Calu3 (cell line): ENCODE measurements around the gene SRMS. TPM values are rescaled to one million over a fixed set of nuclear protein-coding genes. Genes with fewer than 3 reads are reported as not detected.

ENCODE experiments used
- BruUV-seq: library from RNA; stranded (reverse); fragments of 400-500 nt; replicated peaks from 2 replicates; lab custom pipeline; 2021; lab: Mats Ljungman, UMichigan
- CTCF ChIA-PET: fragments of 300-600 bp; sonication (Branson Sonifier 250); formaldehyde crosslinking; loops from one replicate; lab custom pipeline; 2022; ENCODE audit warnings: antibody characterized with exemption; lab: Charles Lee
- DNase-seq: peaks from one replicate; pipeline ENCODE4 v3.0.0; 2022
- H3K27ac Mint-ChIP-seq: one replicate; pipeline ENCODE4 v1.8.0; 2022; ENCODE audit warnings: mixed read lengths; ENCODE audit not compliant: unreplicated experiment
- H3K27me3 Mint-ChIP-seq: one replicate; pipeline ENCODE4 v1.8.0; 2022; ENCODE audit warnings: mixed read lengths; ENCODE audit not compliant: unreplicated experiment
- H3K36me3 Mint-ChIP-seq: one replicate; pipeline ENCODE4 v1.8.0; 2022; ENCODE audit warnings: mild to moderate bottlenecking, moderate library complexity, mixed read lengths; ENCODE audit not compliant: insufficient read depth, unreplicated experiment
- H3K4me1 Mint-ChIP-seq: one replicate; pipeline ENCODE4 v1.8.0; 2022; ENCODE audit warnings: mild to moderate bottlenecking, low read depth, mixed read lengths; ENCODE audit not compliant: unreplicated experiment
- H3K4me3 Mint-ChIP-seq: one replicate; pipeline ENCODE4 v1.8.0; 2022; ENCODE audit warnings: mild to moderate bottlenecking, low read depth, moderate library complexity, mixed read lengths; ENCODE audit not compliant: unreplicated experiment
- H3K9me3 Mint-ChIP-seq: one replicate; pipeline ENCODE4 v1.8.0; 2022; ENCODE audit warnings: low read depth, mixed read lengths; ENCODE audit not compliant: unreplicated experiment
- intact Hi-C: fragments of 100-400 bp; cut with micrococcal nuclease; formaldehyde crosslinking; loops from one replicate; pipeline ENCODE4 v1.10.0; 2022; ENCODE audit not compliant: unreplicated experiment
- total RNA-seq: library from RNA; stranded (reverse); gene quantifications from 2 replicates; pipeline ENCODE4 v1.2.3, GENCODE V29; 2022
- TF ChIP-seq, protein P1 (sequence below): fragments of 200-600 bp; IDR thresholded peaks from one replicate; pipeline ENCODE4 v1.8.0; 2022; ENCODE audit warnings: antibody characterized with exemption; ENCODE audit not compliant: unreplicated experiment

The SRMS gene
- total RNA-seq, 1 experiment from 2014 or later = not detected

GRCh38 chr20:63538204-63539091 is 9.1 kb downstream of the SRMS start:
- peak overlapping the region; percentile 84 for H3K27ac Mint-ChIP-seq
- CTCF ChIA-PET = interaction anchor here (0.7 to 3.2 kb wide), 44 partner anchors 8 to 586 kb away, joined by 3 to 37 read pairs (median 5); partner anchors contain the start of genes ARFRP1, GMEB2, HELZ2 and PPDPF
- H3K4me1 Mint-ChIP-seq = peaks cover 58% of the 10 kb centered on the region
- DNase-seq = peak; percentile 97
- H3K9me3 Mint-ChIP-seq = no peaks in the 10 kb centered on the region
- TF ChIP-seq, protein P1, sequence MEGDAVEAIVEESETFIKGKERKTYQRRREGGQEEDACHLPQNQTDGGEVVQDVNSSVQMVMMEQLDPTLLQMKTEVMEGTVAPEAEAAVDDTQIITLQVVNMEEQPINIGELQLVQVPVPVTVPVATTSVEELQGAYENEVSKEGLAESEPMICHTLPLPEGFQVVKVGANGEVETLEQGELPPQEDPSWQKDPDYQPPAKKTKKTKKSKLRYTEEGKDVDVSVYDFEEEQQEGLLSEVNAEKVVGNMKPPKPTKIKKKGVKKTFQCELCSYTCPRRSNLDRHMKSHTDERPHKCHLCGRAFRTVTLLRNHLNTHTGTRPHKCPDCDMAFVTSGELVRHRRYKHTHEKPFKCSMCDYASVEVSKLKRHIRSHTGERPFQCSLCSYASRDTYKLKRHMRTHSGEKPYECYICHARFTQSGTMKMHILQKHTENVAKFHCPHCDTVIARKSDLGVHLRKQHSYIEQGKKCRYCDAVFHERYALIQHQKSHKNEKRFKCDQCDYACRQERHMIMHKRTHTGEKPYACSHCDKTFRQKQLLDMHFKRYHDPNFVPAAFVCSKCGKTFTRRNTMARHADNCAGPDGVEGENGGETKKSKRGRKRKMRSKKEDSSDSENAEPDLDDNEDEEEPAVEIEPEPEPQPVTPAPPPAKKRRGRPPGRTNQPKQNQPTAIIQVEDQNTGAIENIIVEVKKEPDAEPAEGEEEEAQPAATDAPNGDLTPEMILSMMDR = no peak
- peaks cover 55% of the 10 kb centered on the region for H3K36me3 Mint-ChIP-seq
- H3K27me3 Mint-ChIP-seq = peaks cover 4% of the 10 kb centered on the region
- intact Hi-C loops = loop anchor here (2.0 to 5.0 kb wide), 5 partner anchors 39 to 434 kb away; partner anchors contain the start of genes GMEB2 and TPD52L2
- peak overlapping the region; percentile 89 for H3K4me3 Mint-ChIP-seq
- no TSS peak for BruUV-seq

GRCh38 chr20:63537525-63538203 is 9.9 kb downstream of the SRMS start:
- Mint-ChIP-seq H3K27ac (peak overlapping the region; percentile 84), H3K4me1 (peaks cover 60% of the 10 kb centered on the region), H3K9me3 (no peaks in the 10 kb centered on the region), H3K27me3 (no peaks in the 10 kb centered on the region), H3K36me3 (peaks cover 62% of the 10 kb centered on the region), H3K4me3 (peak overlapping the region; percentile 89)
- intact Hi-C loops = loop anchor here (2.0 to 5.0 kb wide), 5 partner anchors 40 to 435 kb away; partner anchors contain the start of genes GMEB2 and TPD52L2
- BruUV-seq = no TSS peak
- DNase-seq = peak; percentile 100
- CTCF ChIA-PET = interaction anchor here (0.7 to 3.2 kb wide), 41 partner anchors 8 to 587 kb away, joined by 3 to 37 read pairs (median 5); partner anchors contain the start of genes ARFRP1, HELZ2, PPDPF and PRPF6
- TF ChIP-seq, protein P1 = peak; percentile 99

- no peaks in the 10 kb centered on the region for H3K27me3 Mint-ChIP-seq
- H3K27ac Mint-ChIP-seq = peak within 1 kb of the TSS; percentile 84
- peaks cover 66% of the 10 kb centered on the region for H3K4me1 Mint-ChIP-seq
- CTCF ChIA-PET = interaction anchor here (0.6 to 3.2 kb wide), 27 partner anchors 9 to 582 kb away, joined by 3 to 37 read pairs (median 7); partner anchors contain the start of genes ARFRP1, HELZ2, PPDPF and PRPF6
- peak within 1 kb of the TSS; percentile 89 for H3K4me3 Mint-ChIP-seq
- peaks cover 67% of the 10 kb centered on the region for H3K36me3 Mint-ChIP-seq
- TF ChIP-seq, protein P1 = no peak
- H3K9me3 Mint-ChIP-seq = no peaks in the 10 kb centered on the region
- intact Hi-C loops = loop anchor here (5.0 kb wide), 3 partner anchors 40 to 435 kb away; no protein-coding TSS in a partner anchor
- peak; percentile 90 for DNase-seq
- BruUV-seq = TSS peak; percentile 52
Measured at GRCh38 chr20:63536997-63537524, 10.5 kb downstream of the SRMS start, which contains the start of gene PTK6. Gene PTK6 (minus strand): TSS chr20:63537376. CDS start chr20:63537314, 62 bp downstream.
